Astrocyte (in vitro differentiated cells and primary cell): ENCODE data around the gene ABCC3. TPM values are rescaled to one million over a fixed set of nuclear protein-coding genes. Genes with fewer than 3 reads are reported as not detected.
A peak's percentile ranks its signal among the peaks of the same experiment; 100 is the strongest.

Source experiments
- DNase-seq: peaks from one replicate; pipeline ENCODE4 v3.0.0-alpha.2; 2010; ENCODE audit warnings: low read depth
- FAIRE-seq: peaks from 2 replicates; lab custom pipeline; 2011; peaks lifted over from hg19 to GRCh38; lab: Jason Lieb, UNC
- H2AFZ ChIP-seq: 2 replicates; pipeline ENCODE4 v1.6.0; 2012; ENCODE audit warnings: low read depth, low read length, inconsistent platforms
- H3K27ac ChIP-seq: 2 replicates; pipeline ENCODE4 v1.5.1; 2011; ENCODE audit warnings: low read depth, low read length, inconsistent platforms
- H3K27me3 ChIP-seq: 2 replicates; pipeline ENCODE4 v1.6.0; 2011; ENCODE audit warnings: low read length, inconsistent platforms; ENCODE audit not compliant: insufficient read depth
- H3K36me3 ChIP-seq: 2 replicates; pipeline ENCODE4 v1.5.1; 2011; ENCODE audit warnings: low read length, inconsistent platforms; ENCODE audit not compliant: insufficient read depth
- H3K4me1 ChIP-seq: 2 replicates; pipeline ENCODE4 v1.5.1; 2011; ENCODE audit warnings: low read length, inconsistent platforms; ENCODE audit not compliant: insufficient read depth
- H3K4me2 ChIP-seq: 2 replicates; pipeline ENCODE4 v1.6.0; 2012; ENCODE audit warnings: low read length, inconsistent platforms
- H3K4me3 ChIP-seq: 2 replicates; pipeline ENCODE4 v1.5.1; 2011; ENCODE audit warnings: low read depth, mild to moderate bottlenecking, low read length, inconsistent platforms; ENCODE audit not compliant: insufficient read depth
- H3K79me2 ChIP-seq: 2 replicates; pipeline ENCODE4 v1.6.0; 2012; ENCODE audit warnings: mild to moderate bottlenecking, low read length, inconsistent platforms; ENCODE audit not compliant: insufficient read depth
- H3K9ac ChIP-seq: 2 replicates; pipeline ENCODE4 v1.6.0; 2012; ENCODE audit warnings: mild to moderate bottlenecking, low read length, inconsistent platforms
- H3K9me3 ChIP-seq: 2 replicates; pipeline ENCODE4 v1.5.1; 2012; ENCODE audit warnings: low read depth, mild to moderate bottlenecking, low read length, inconsistent platforms; ENCODE audit not compliant: insufficient read depth
- H4K20me1 ChIP-seq: 2 replicates; pipeline ENCODE4 v1.6.0; 2012; ENCODE audit warnings: low read length, inconsistent platforms; ENCODE audit not compliant: insufficient read depth
- H3K27ac Mint-ChIP-seq: one replicate; pipeline ENCODE4 v1.8.0; 2021; ENCODE audit warnings: mild to moderate bottlenecking, mixed read lengths; ENCODE audit not compliant: unreplicated experiment
- H3K27me3 Mint-ChIP-seq: one replicate; pipeline ENCODE4 v1.8.0; 2021; ENCODE audit warnings: low read depth, mixed read lengths; ENCODE audit not compliant: unreplicated experiment
- H3K36me3 Mint-ChIP-seq: one replicate; pipeline ENCODE4 v1.8.0; 2021; ENCODE audit warnings: low read depth, mixed read lengths; ENCODE audit not compliant: unreplicated experiment
- H3K4me1 Mint-ChIP-seq: one replicate; pipeline ENCODE4 v1.8.0; 2021; ENCODE audit warnings: low read depth, mixed read lengths; ENCODE audit not compliant: unreplicated experiment
- H3K4me3 Mint-ChIP-seq: one replicate; pipeline ENCODE4 v1.8.0; 2021; ENCODE audit warnings: mild to moderate bottlenecking, moderate library complexity, mixed read lengths; ENCODE audit not compliant: unreplicated experiment
- H3K9me3 Mint-ChIP-seq: one replicate; pipeline ENCODE4 v1.8.0; 2021; ENCODE audit warnings: mild to moderate bottlenecking, mixed read lengths; ENCODE audit not compliant: unreplicated experiment
- EZH2 ChIP-seq: IDR thresholded peaks from 2 replicates; pipeline ENCODE4 v1.6.1; 2012; ENCODE audit warnings: mild to moderate bottlenecking, low read length, inconsistent platforms; ENCODE audit not compliant: insufficient read depth
- total RNA-seq: library from RNA; stranded (reverse); gene quantifications from 2 replicates; pipeline ENCODE4 v1.2.1, GENCODE V29; 2021
- TF ChIP-seq, protein P1 (sequence below): IDR thresholded peaks from 2 replicates; pipeline ENCODE4 v1.5.1; 2011; ENCODE audit warnings: low read depth, mild to moderate bottlenecking, inconsistent platforms, low read length, moderate library complexity; ENCODE audit not compliant: insufficient read depth

The ABCC3 gene
- total RNA-seq, 1 donor from 2014 or later = 0.41 TPM

DNA sequence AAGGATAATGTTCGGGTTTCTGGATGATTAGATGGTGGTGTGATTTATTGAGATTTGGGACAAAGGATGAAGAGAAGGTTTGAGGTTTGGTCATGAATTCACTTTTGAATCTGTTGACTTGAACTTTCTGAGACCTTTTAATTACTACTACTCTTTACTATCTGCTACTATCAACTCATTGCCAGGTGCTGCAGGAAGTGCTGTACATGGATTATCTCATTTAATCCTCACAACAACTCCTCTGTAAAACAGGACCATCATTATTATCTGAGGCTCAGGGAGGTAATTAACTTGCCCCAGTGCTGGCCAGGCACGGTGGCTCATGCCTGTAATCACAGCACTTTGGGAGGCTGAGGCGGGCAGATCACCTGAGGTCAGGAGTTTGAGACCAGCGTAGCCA is 76.0 kb downstream of the ABCC3 start:
- Mint-ChIP-seq H3K9me3 (no peaks in the 10 kb centered on the region), H3K27ac (no peak overlapping the region), H3K36me3 (no peaks in the 10 kb centered on the region), H3K4me1 (peaks cover 17% of the 10 kb centered on the region), H3K27me3 (peaks cover 1% of the 10 kb centered on the region), H3K4me3 (no peak overlapping the region)
- Histone ChIP-seq H3K9ac (no peak overlapping the region), H3K4me2 (no peak overlapping the region), H3K9me3 (no peaks in the 10 kb centered on the region), H3K79me2 (peaks cover 27% of the 10 kb centered on the region), H3K36me3 (no peaks in the 10 kb centered on the region), H2AFZ (no peak overlapping the region), H3K27me3 (no peaks in the 10 kb centered on the region), H3K4me1 (peaks cover 13% of the 10 kb centered on the region), H4K20me1 (peaks cover 1% of the 10 kb centered on the region), H3K27ac (no peak overlapping the region), H3K4me3 (no peak overlapping the region)
- no peak for TF ChIP-seq EZH2
- TF ChIP-seq, protein P1, sequence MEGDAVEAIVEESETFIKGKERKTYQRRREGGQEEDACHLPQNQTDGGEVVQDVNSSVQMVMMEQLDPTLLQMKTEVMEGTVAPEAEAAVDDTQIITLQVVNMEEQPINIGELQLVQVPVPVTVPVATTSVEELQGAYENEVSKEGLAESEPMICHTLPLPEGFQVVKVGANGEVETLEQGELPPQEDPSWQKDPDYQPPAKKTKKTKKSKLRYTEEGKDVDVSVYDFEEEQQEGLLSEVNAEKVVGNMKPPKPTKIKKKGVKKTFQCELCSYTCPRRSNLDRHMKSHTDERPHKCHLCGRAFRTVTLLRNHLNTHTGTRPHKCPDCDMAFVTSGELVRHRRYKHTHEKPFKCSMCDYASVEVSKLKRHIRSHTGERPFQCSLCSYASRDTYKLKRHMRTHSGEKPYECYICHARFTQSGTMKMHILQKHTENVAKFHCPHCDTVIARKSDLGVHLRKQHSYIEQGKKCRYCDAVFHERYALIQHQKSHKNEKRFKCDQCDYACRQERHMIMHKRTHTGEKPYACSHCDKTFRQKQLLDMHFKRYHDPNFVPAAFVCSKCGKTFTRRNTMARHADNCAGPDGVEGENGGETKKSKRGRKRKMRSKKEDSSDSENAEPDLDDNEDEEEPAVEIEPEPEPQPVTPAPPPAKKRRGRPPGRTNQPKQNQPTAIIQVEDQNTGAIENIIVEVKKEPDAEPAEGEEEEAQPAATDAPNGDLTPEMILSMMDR = no peak
- FAIRE-seq = no peak
- no peak for DNase-seq

DNA sequence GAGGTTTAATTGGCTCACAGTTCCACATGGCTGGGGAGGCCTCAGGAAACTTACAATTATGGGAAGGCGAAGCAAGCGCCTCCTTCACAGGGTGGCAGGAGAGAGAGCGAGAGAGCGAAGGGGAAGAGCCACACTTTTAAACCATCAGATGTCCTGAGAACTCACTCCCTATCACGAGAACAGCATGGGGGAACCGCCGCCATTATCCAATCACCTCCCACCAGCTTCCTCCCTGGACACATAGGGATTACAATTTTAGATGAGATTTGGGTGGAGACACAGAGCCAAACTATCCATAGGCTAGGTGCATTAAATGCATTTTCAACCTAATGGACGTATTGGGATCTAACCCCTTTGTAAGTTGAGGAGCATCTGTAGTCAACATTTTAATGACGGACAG is 78.0 kb downstream of the ABCC3 start:
- Histone ChIP-seq H3K4me1 (peaks cover 13% of the 10 kb centered on the region), H3K9me3 (no peaks in the 10 kb centered on the region), H2AFZ (no peak overlapping the region), H3K36me3 (no peaks in the 10 kb centered on the region), H3K27ac (no peak overlapping the region), H3K4me2 (no peak overlapping the region), H3K27me3 (no peaks in the 10 kb centered on the region), H4K20me1 (no peaks in the 10 kb centered on the region), H3K4me3 (no peak overlapping the region), H3K79me2 (peaks cover 10% of the 10 kb centered on the region), H3K9ac (no peak overlapping the region)
- H3K27me3 Mint-ChIP-seq = peaks cover 1% of the 10 kb centered on the region
- DNase-seq = no peak
- peaks cover 17% of the 10 kb centered on the region for H3K4me1 Mint-ChIP-seq
- H3K27ac Mint-ChIP-seq = no peak overlapping the region
- H3K36me3 Mint-ChIP-seq = no peaks in the 10 kb centered on the region
- no peak for FAIRE-seq
- TF ChIP-seq EZH2 = no peak
- TF ChIP-seq, protein P1 = no peak
- no peak overlapping the region for H3K4me3 Mint-ChIP-seq
- no peaks in the 10 kb centered on the region for H3K9me3 Mint-ChIP-seq

- peaks cover 1% of the 10 kb centered on the region for H3K27me3 Mint-ChIP-seq
These were observed 80.8 kb downstream of the ABCC3 start for GRCh38 chr17:50715471-50715870.

More at GRCh38 chr17:50715471-50715870, 80.8 kb downstream of the ABCC3 start:
- Mint-ChIP-seq H3K4me3 (no peak overlapping the region), H3K36me3 (no peaks in the 10 kb centered on the region), H3K4me1 (peaks cover 2% of the 10 kb centered on the region), H3K27ac (no peak overlapping the region), H3K9me3 (no peaks in the 10 kb centered on the region)
- H3K4me1 ChIP-seq = no peaks in the 10 kb centered on the region
- H3K9me3 ChIP-seq = no peaks in the 10 kb centered on the region
- peaks cover 11% of the 10 kb centered on the region for H3K79me2 ChIP-seq
- no peaks in the 10 kb centered on the region for H3K27me3 ChIP-seq
- H3K9ac ChIP-seq = no peak overlapping the region
- no peak overlapping the region for H3K4me3 ChIP-seq
- no peak overlapping the region for H2AFZ ChIP-seq
- no peak overlapping the region for H3K4me2 ChIP-seq
- H3K36me3 ChIP-seq = no peaks in the 10 kb centered on the region
- FAIRE-seq = no peak
- peak; percentile 66 for DNase-seq
- H3K27ac ChIP-seq = no peak overlapping the region
- peaks cover 8% of the 10 kb centered on the region for H4K20me1 ChIP-seq
- TF ChIP-seq, protein P1 = no peak
- TF ChIP-seq EZH2 = no peak
